ENCODE data around the gene PDPK1. TPM values are rescaled to one million over a fixed set of nuclear protein-coding genes. Genes with fewer than 3 reads are reported as not detected.

PDPK1 gene
- total and polyA plus RNA-seq, 2 experiments from 2014 or later = 19.3 to 25.8 TPM

DNA sequence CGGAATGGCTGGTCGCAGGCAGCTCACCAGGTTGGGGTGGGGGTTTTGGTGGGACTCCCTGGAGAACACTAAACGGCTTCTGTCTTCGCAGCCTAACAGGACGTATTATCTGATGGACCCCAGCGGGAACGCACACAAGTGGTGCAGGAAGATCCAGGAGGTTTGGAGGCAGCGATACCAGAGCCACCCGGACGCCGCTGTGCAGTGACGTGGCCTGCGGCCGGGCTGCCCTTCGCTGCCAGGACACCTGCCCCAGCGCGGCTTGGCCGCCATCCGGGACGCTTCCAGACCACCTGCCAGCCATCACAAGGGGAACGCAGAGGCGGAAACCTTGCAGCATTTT lies 59.7 kb downstream of the PDPK1 start:
- H3K36me3 Mint-ChIP-seq (ENCODE audit: low read depth) = peaks cover 7% of the 10 kb centered on the region; the same call in 2 of the 3 replicates
- ATAC-seq = no peak
- no peak for TF ChIP-seq CREB1 (CRISPR knock-in tag; IDR thresholded peaks at IDR 0.05; ENCODE audit: low read depth)
- no peaks in the 10 kb centered on the region for H3K9me3 Mint-ChIP-seq
- no peak overlapping the region for H3K4me3 Mint-ChIP-seq
- Histone ChIP-seq H3K4me1 (ENCODE audit: insufficient read depth) (no peaks in the 10 kb centered on the region), H4K20me1 (replicated peaks; ENCODE audit: insufficient read depth) (no peaks in the 10 kb centered on the region), H3K36me3 (ENCODE audit: insufficient read depth) (no peaks in the 10 kb centered on the region), H2AFZ (no peak overlapping the region), H3K9me2 (ENCODE audit: insufficient read depth) (no peaks in the 10 kb centered on the region), H3K79me2 (replicated peaks; ENCODE audit: insufficient read depth) (no peaks in the 10 kb centered on the region), H3K27me3 (ENCODE audit: insufficient read depth) (no peaks in the 10 kb centered on the region), H3F3A (replicated peaks; ENCODE audit: low read depth) (peaks cover 3% of the 10 kb centered on the region; the same call in 1 of the 2 replicates), H3K4me2 (no peak overlapping the region), H3K27ac (ENCODE audit: low read depth) (no peak overlapping the region), H3K4me3 (no peak overlapping the region)
- no peak for DNase-seq (ENCODE audit: low spot score)
- H3K4me1 Mint-ChIP-seq = no peaks in the 10 kb centered on the region
- no peak overlapping the region for H3K27ac Mint-ChIP-seq
- H3K27me3 Mint-ChIP-seq (ENCODE audit: insufficient read depth, low read depth, poor library complexity) = peaks cover 5% of the 10 kb centered on the region

DNA sequence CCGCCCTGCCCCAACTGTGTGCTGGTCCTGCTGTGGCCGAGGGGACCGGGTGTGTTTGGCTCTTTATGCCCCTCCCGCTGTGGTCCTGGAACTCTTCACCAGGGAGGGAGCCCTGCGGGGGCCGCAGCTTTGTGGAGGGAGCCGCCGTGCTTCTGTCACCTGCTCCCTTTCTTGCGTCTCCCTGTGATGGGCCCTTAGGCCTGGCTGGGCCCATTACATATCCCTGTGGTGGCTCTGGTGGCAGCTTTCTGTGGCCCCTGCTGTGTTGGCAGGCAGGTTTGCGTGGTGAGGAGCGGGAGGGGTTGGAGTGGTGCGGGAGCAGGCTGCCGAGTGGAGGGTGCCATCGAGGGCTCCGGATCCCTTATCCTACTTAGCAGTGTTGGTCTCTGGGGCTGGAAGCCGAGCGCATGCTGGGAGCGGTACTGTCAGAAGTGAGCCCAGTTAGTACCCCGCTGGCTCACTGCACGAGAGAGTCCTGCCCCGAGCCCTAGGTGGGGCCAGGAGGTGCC lies 60.4 kb downstream of the PDPK1 start:
- H3K27ac ChIP-seq (ENCODE audit: low read depth) = no peak overlapping the region
- peaks cover 8% of the 10 kb centered on the region for H3K27me3 Mint-ChIP-seq (ENCODE audit: insufficient read depth, low read depth, poor library complexity)
- DNase-seq (ENCODE audit: low spot score) = no peak
- TF ChIP-seq, protein P1, sequence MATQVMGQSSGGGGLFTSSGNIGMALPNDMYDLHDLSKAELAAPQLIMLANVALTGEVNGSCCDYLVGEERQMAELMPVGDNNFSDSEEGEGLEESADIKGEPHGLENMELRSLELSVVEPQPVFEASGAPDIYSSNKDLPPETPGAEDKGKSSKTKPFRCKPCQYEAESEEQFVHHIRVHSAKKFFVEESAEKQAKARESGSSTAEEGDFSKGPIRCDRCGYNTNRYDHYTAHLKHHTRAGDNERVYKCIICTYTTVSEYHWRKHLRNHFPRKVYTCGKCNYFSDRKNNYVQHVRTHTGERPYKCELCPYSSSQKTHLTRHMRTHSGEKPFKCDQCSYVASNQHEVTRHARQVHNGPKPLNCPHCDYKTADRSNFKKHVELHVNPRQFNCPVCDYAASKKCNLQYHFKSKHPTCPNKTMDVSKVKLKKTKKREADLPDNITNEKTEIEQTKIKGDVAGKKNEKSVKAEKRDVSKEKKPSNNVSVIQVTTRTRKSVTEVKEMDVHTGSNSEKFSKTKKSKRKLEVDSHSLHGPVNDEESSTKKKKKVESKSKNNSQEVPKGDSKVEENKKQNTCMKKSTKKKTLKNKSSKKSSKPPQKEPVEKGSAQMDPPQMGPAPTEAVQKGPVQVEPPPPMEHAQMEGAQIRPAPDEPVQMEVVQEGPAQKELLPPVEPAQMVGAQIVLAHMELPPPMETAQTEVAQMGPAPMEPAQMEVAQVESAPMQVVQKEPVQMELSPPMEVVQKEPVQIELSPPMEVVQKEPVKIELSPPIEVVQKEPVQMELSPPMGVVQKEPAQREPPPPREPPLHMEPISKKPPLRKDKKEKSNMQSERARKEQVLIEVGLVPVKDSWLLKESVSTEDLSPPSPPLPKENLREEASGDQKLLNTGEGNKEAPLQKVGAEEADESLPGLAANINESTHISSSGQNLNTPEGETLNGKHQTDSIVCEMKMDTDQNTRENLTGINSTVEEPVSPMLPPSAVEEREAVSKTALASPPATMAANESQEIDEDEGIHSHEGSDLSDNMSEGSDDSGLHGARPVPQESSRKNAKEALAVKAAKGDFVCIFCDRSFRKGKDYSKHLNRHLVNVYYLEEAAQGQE (IDR thresholded peaks at IDR 0.05; ENCODE audit: unreplicated experiment) = no peak
- TF ChIP-seq JUNB (IDR thresholded peaks at IDR 0.05; ENCODE audit: unreplicated experiment) = no peak
- TF ChIP-seq ZNF114 (CRISPR knock-in tag; IDR thresholded peaks at IDR 0.05) = no peak
- TF ChIP-seq NANOG (IDR thresholded peaks at IDR 0.05; ENCODE audit: borderline replicate concordance) = no peak
- TF ChIP-seq EZH2phosphoT487 (IDR thresholded peaks at IDR 0.05; ENCODE audit: unreplicated experiment) = no peak
- TF ChIP-seq, protein P2, sequence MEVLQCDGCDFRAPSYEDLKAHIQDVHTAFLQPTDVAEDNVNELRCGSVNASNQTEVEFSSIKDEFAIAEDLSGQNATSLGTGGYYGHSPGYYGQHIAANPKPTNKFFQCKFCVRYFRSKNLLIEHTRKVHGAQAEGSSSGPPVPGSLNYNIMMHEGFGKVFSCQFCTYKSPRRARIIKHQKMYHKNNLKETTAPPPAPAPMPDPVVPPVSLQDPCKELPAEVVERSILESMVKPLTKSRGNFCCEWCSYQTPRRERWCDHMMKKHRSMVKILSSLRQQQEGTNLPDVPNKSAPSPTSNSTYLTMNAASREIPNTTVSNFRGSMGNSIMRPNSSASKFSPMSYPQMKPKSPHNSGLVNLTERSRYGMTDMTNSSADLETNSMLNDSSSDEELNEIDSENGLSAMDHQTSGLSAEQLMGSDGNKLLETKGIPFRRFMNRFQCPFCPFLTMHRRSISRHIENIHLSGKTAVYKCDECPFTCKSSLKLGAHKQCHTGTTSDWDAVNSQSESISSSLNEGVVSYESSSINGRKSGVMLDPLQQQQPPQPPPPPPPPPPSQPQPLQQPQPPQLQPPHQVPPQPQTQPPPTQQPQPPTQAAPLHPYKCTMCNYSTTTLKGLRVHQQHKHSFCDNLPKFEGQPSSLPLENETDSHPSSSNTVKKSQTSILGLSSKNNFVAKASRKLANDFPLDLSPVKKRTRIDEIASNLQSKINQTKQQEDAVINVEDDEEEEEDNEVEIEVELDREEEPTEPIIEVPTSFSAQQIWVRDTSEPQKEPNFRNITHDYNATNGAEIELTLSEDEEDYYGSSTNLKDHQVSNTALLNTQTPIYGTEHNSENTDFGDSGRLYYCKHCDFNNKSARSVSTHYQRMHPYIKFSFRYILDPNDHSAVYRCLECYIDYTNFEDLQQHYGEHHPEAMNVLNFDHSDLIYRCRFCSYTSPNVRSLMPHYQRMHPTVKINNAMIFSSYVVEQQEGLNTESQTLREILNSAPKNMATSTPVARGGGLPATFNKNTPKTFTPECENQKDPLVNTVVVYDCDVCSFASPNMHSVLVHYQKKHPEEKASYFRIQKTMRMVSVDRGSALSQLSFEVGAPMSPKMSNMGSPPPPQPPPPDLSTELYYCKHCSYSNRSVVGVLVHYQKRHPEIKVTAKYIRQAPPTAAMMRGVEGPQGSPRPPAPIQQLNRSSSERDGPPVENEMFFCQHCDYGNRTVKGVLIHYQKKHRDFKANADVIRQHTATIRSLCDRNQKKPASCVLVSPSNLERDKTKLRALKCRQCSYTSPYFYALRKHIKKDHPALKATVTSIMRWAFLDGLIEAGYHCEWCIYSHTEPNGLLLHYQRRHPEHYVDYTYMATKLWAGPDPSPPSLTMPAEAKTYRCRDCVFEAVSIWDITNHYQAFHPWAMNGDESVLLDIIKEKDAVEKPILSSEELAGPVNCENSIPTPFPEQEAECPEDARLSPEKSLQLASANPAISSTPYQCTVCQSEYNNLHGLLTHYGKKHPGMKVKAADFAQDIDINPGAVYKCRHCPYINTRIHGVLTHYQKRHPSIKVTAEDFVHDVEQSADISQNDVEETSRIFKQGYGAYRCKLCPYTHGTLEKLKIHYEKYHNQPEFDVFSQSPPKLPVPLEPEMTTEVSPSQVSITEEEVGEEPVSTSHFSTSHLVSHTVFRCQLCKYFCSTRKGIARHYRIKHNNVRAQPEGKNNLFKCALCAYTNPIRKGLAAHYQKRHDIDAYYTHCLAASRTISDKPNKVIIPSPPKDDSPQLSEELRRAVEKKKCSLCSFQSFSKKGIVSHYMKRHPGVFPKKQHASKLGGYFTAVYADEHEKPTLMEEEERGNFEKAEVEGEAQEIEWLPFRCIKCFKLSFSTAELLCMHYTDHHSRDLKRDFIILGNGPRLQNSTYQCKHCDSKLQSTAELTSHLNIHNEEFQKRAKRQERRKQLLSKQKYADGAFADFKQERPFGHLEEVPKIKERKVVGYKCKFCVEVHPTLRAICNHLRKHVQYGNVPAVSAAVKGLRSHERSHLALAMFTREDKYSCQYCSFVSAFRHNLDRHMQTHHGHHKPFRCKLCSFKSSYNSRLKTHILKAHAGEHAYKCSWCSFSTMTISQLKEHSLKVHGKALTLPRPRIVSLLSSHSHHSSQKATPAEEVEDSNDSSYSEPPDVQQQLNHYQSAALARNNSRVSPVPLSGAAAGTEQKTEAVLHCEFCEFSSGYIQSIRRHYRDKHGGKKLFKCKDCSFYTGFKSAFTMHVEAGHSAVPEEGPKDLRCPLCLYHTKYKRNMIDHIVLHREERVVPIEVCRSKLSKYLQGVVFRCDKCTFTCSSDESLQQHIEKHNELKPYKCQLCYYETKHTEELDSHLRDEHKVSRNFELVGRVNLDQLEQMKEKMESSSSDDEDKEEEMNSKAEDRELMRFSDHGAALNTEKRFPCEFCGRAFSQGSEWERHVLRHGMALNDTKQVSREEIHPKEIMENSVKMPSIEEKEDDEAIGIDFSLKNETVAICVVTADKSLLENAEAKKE (CRISPR knock-in tag; IDR thresholded peaks at IDR 0.05) = no peak
- no peak for TF ChIP-seq STAT1 (IDR thresholded peaks at IDR 0.05; ENCODE audit: unreplicated experiment)
- TF ChIP-seq, protein P3, sequence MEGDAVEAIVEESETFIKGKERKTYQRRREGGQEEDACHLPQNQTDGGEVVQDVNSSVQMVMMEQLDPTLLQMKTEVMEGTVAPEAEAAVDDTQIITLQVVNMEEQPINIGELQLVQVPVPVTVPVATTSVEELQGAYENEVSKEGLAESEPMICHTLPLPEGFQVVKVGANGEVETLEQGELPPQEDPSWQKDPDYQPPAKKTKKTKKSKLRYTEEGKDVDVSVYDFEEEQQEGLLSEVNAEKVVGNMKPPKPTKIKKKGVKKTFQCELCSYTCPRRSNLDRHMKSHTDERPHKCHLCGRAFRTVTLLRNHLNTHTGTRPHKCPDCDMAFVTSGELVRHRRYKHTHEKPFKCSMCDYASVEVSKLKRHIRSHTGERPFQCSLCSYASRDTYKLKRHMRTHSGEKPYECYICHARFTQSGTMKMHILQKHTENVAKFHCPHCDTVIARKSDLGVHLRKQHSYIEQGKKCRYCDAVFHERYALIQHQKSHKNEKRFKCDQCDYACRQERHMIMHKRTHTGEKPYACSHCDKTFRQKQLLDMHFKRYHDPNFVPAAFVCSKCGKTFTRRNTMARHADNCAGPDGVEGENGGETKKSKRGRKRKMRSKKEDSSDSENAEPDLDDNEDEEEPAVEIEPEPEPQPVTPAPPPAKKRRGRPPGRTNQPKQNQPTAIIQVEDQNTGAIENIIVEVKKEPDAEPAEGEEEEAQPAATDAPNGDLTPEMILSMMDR (conservative IDR thresholded peaks at IDR 0.05; ENCODE audit: low read depth in 2 of 2) = no peak
- TF ChIP-seq EZH2 (IDR thresholded peaks at IDR 0.05; ENCODE audit: low read depth, unreplicated experiment) = no peak

More for the DNA sequence above, 60.4 kb downstream of the PDPK1 start:
- H3K9me3 Mint-ChIP-seq = no peaks in the 10 kb centered on the region; the same call in 2 of the 3 replicates
- H3K27ac Mint-ChIP-seq = no peak overlapping the region
- H3K4me1 ChIP-seq (ENCODE audit: insufficient read depth) = 0 out of 2 replicates have a peak, but pooled peaks cover 3% of the 10 kb centered on the region
- H2AFZ ChIP-seq = no peak overlapping the region
- H3K4me1 Mint-ChIP-seq = no peaks in the 10 kb centered on the region
- no peaks in the 10 kb centered on the region for H4K20me1 ChIP-seq (replicated peaks; ENCODE audit: insufficient read depth)
- ATAC-seq = no peak
- H3K4me3 ChIP-seq = no peak overlapping the region
- H3K36me3 Mint-ChIP-seq (ENCODE audit: low read depth) = peaks cover 7% of the 10 kb centered on the region; the same call in 2 of the 3 replicates
- H3K4me3 Mint-ChIP-seq = no peak overlapping the region
- H3K79me2 ChIP-seq (replicated peaks; ENCODE audit: insufficient read depth) = no peaks in the 10 kb centered on the region
- no peak overlapping the region for H3K4me2 ChIP-seq
- H3K27me3 ChIP-seq (ENCODE audit: insufficient read depth) = no peaks in the 10 kb centered on the region
- H3K9me2 ChIP-seq (ENCODE audit: insufficient read depth) = no peaks in the 10 kb centered on the region
- no peaks in the 10 kb centered on the region for H3K36me3 ChIP-seq (ENCODE audit: insufficient read depth)
- peaks cover 4% of the 10 kb centered on the region; the same call in 1 of the 2 replicates for H3F3A ChIP-seq (replicated peaks; ENCODE audit: low read depth)

Data from GM23338 (cell line).